Sigmoid colon (tissue), 7 donors: Measurements from ENCODE around the gene MMD. TPM values are rescaled to one million over a fixed set of nuclear protein-coding genes. Genes with fewer than 3 reads are reported as not detected.

Experiments used
- DNase-seq: peaks from one replicate; pipeline ENCODE4 v3.0.0-alpha.2; 2019
- H3K27ac ChIP-seq, 4 donors: fragments of 200-600 bp; sonication (generic); one replicate each; pipeline ENCODE4 v1.5.1; 2016 to 2019; ENCODE audit warnings: mild to moderate bottlenecking in 1 of 4
- H3K27me3 ChIP-seq, 3 donors: fragments of 200-600 bp; sonication (generic); one replicate each; pipeline ENCODE4 v1.5.1; 2019; ENCODE audit warnings: mild to moderate bottlenecking in 1 of 3
- H3K36me3 ChIP-seq, 4 donors: fragments of 200-600 bp; sonication (generic); one replicate each; pipeline ENCODE4 v1.5.1; 2016 to 2019
- H3K4me1 ChIP-seq, 4 donors: fragments of 200-600 bp; sonication (generic); one replicate each; pipeline ENCODE4 v1.5.1; 2017 to 2019
- H3K4me3 ChIP-seq, 4 donors: fragments of 200-600 bp; sonication (generic); one replicate each; pipeline ENCODE4 v1.5.1; 2017 to 2019; ENCODE audit warnings: mild to moderate bottlenecking in 2 of 4, moderate library complexity in 1 of 4
- H3K9me3 ChIP-seq, 4 donors: fragments of 200-600 bp in 3 of 4; sonication (generic) in 3 of 4; one replicate each; pipeline versions ENCODE4 v1.5.1 to v1.6.1; 2013 to 2019
- CTCF ChIP-seq, 4 experiments: fragments of 450-650 bp in 3 of 4; fragments of 200-600 bp in 1 of 4; IDR thresholded peaks; one replicate each; pipeline ENCODE4 v1.5.1; 2016 to 2019; ENCODE audit warnings: antibody characterized with exemption in 4 of 4, mild to moderate bottlenecking in 3 of 4, moderate library complexity in 2 of 4
- EP300 ChIP-seq, 4 donors: sonication (generic); formaldehyde crosslinking; IDR thresholded peaks; one replicate each; pipeline ENCODE4 v1.6.1; 2017; ENCODE audit warnings: antibody characterized with exemption in 4 of 4
- POLR2A ChIP-seq, 2 donors: fragments of 450-650 bp; IDR thresholded peaks; one replicate each; pipeline ENCODE4 v1.6.1; 2016; ENCODE audit warnings: antibody characterized with exemption in 2 of 2, mild to moderate bottlenecking in 2 of 2, moderate library complexity in 2 of 2
- POLR2AphosphoS5 ChIP-seq, 4 donors: sonication (generic); formaldehyde crosslinking; IDR thresholded peaks; one replicate each; pipeline ENCODE4 v1.6.1; 2017; ENCODE audit warnings: antibody characterized with exemption in 4 of 4
- WGBS, 2 donors: extraction: QIAGEN DNeasy Blood & Tissue Kit; methylation state at CpG; one replicate each; pipeline ENCODE4 v1.1.7; 2013; 5-methylcytosine and 5-hydroxymethylcytosine counted together
- intact Hi-C: fragments of 100-400 bp; cut with DNase I; formaldehyde crosslinking; loops from one replicate; pipeline ENCODE4 v1.15.1; 2023
- polyA plus RNA-seq, 3 donors: library from polyadenylated mRNA; stranded (reverse); fragments of 200-250 nt; gene quantifications; one replicate each; pipeline ENCODE4 v1.2.3, GENCODE V29; 2013
- total RNA-seq, 4 donors: library from RNA; depleted of rRNA; stranded (reverse); fragments of >200 nt; gene quantifications; one replicate each; pipeline ENCODE4 v1.1.0, GENCODE V29; 2016
- donor health status: healthy with polysubstance abuse.
- donor health status: Bipolar disorder and iron deficiency.
- donor health status: healthy.

MMD gene
- total and polyA plus RNA-seq, 7 donors, result 12.0 to 51.3 (median 26.9) TPM

- Histone ChIP-seq H3K27ac (peak overlapping the region; percentile 78 to 92 (median 86)), H3K4me3 (no peak overlapping the region), H3K36me3 (no peaks in the 10 kb centered on the region), H3K4me1 (peaks cover 0 to 78% (median 67%) of the 10 kb centered on the region in 4 donors), H3K27me3 (no peaks in the 10 kb centered on the region), H3K9me3 (no peaks in the 10 kb centered on the region)
- WGBS, 2 donors, result 32 to 63% methylated on average over 6 of the region's 6 CpGs
- no peak for DNase-seq
- TF ChIP-seq POLR2A (IDR thresholded peaks at IDR 0.05), result no peak
- TF ChIP-seq POLR2AphosphoS5 (IDR thresholded peaks at IDR 0.05), result no peak
- no peak for TF ChIP-seq CTCF (IDR thresholded peaks at IDR 0.05)
- TF ChIP-seq EP300 (IDR thresholded peaks at IDR 0.05), result no peak
- intact Hi-C loops, result no loop called here
Measured at GRCh38 chr17:55444471-55445441, 23.1 kb upstream of the MMD start.

GRCh38 chr17:55443904-55444303, 22.3 kb upstream of the MMD start:
- H3K9me3 ChIP-seq, result no peaks in the 10 kb centered on the region
- no peaks in the 10 kb centered on the region for H3K36me3 ChIP-seq
- peak overlapping the region; percentile 78 to 92 (median 86) for H3K27ac ChIP-seq
- TF ChIP-seq POLR2AphosphoS5 (IDR thresholded peaks at IDR 0.05) (no peak), POLR2A (IDR thresholded peaks at IDR 0.05) (no peak), CTCF (IDR thresholded peaks at IDR 0.05) (no peak), EP300 (IDR thresholded peaks at IDR 0.05) (no peak)
- H3K4me3 ChIP-seq, result no peak overlapping the region
- 94 to 97% methylated on average over 10 of the region's 10 CpGs for WGBS, 2 donors
- intact Hi-C loops, result no loop called here
- peaks cover 0 to 75% (median 67%) of the 10 kb centered on the region in 4 donors for H3K4me1 ChIP-seq
- no peaks in the 10 kb centered on the region for H3K27me3 ChIP-seq
- no peak for DNase-seq

- peak; percentile 77 for DNase-seq
- peak overlapping the region; percentile 78 to 92 (median 86) for H3K27ac ChIP-seq
- intact Hi-C loops, result no loop called here
- TF ChIP-seq POLR2AphosphoS5 (IDR thresholded peaks at IDR 0.05) (peak; percentile 77 to 88 (median 82)), POLR2A (IDR thresholded peaks at IDR 0.05) (no peak), EP300 (IDR thresholded peaks at IDR 0.05) (peak; percentile 81 to 98 (median 86)), CTCF (IDR thresholded peaks at IDR 0.05) (no peak)
- no peaks in the 10 kb centered on the region for H3K36me3 ChIP-seq
- no peaks in the 10 kb centered on the region for H3K27me3 ChIP-seq
- no peaks in the 10 kb centered on the region for H3K9me3 ChIP-seq
- peaks cover 0 to 70% (median 67%) of the 10 kb centered on the region in 4 donors for H3K4me1 ChIP-seq
- 86 to 91% methylated on average over 6 of the region's 6 CpGs for WGBS, 2 donors
- H3K4me3 ChIP-seq, result no peak overlapping the region
Measured at GRCh38 chr17:55442953-55443683, 21.5 kb upstream of the MMD start.

- Histone ChIP-seq H3K4me3 (no peak overlapping the region), H3K4me1 (peaks cover 0 to 70% (median 67%) of the 10 kb centered on the region in 4 donors), H3K27ac (peak overlapping the region; percentile 78 to 92 (median 86)), H3K9me3 (no peaks in the 10 kb centered on the region), H3K36me3 (no peaks in the 10 kb centered on the region), H3K27me3 (no peaks in the 10 kb centered on the region)
- no peak for DNase-seq
- whole genome bisulfite sequencing, 2 donors, result 70 to 80% methylated on average over 5 of the region's 5 CpGs
- intact Hi-C loops, result no loop called here
- TF ChIP-seq CTCF (IDR thresholded peaks at IDR 0.05) (no peak), POLR2A (IDR thresholded peaks at IDR 0.05) (no peak), EP300 (IDR thresholded peaks at IDR 0.05) (no peak), POLR2AphosphoS5 (IDR thresholded peaks at IDR 0.05) (no peak)
Measured at GRCh38 chr17:55442462-55442861, 20.8 kb upstream of the MMD start.
